Right lobe of liver (tissue), 4 donors: ENCODE results near the gene CD226.

Experiments used
- CTCF ChIP-seq, 4 donors: fragments of 200-600 bp in 3 of 4; fragments of 450-650 bp in 1 of 4; IDR thresholded peaks; one replicate each; pipeline versions ENCODE4 v1.5.1 to v1.8.0; 2016 to 2022; ENCODE audit warnings: antibody characterized with exemption in 4 of 4, mild to moderate bottlenecking in 2 of 4
- POLR2A ChIP-seq: fragments of 450-650 bp; IDR thresholded peaks from one replicate; pipeline ENCODE4 v1.6.1; 2017; ENCODE audit warnings: antibody characterized with exemption, mild to moderate bottlenecking
- donor health status: DM: no; HTN: no; CAD: no.
- donor health status: DM: no; HTN: no; CAD: no.
- donor health status: DM: no; HTN: yes; CAD: no.

- TF ChIP-seq CTCF (IDR thresholded peaks at IDR 0.05) (no peak), POLR2A (no peak)
Measured at GRCh38 chr18:69839497-69839896, 108.2 kb downstream of the CD226 start.
